ENCODE measurements around the gene TEX30. TPM values are rescaled to one million over a fixed set of nuclear protein-coding genes. Genes with fewer than 3 reads are reported as not detected.

The TEX30 gene
- total RNA-seq, 1 experiment from 2014 or later = 13.1 TPM

GRCh38 chr13:102816708-102817107 is 43.1 kb upstream of the TEX30 start:
- Mint-ChIP-seq H3K4me3 (no peak overlapping the region), H3K4me1 (peaks cover 0 to 3% of the 10 kb centered on the region in 2 experiments; a peak in 2 of 4 replicates), H3K27ac (no peak overlapping the region), H3K27me3 (ENCODE audit: low read depth) (no peaks in the 10 kb centered on the region), H3K36me3 (ENCODE audit: insufficient read depth in 1 of 3, low read depth in 3 of 3) (peaks cover 4 to 11% (median 6%) of the 10 kb centered on the region in 3 experiments; a peak in 4 of 7 replicates), H3K9me3 (peaks cover 3% of the 10 kb centered on the region in 2 experiments; a peak in 3 of 5 replicates)
- H3K79me1 ChIP-seq (ENCODE audit: insufficient read depth, low read depth, low read length, poor library complexity, severe bottlenecking) = no peaks in the 10 kb centered on the region
- no peak overlapping the region for H3K4me2 ChIP-seq (ENCODE audit: insufficient read depth, insufficient read length, low read length)
- H4K5ac ChIP-seq (ENCODE audit: insufficient read length, low read depth, low read length) = no peak overlapping the region
- H3K4ac ChIP-seq (ENCODE audit: low read depth, low read length) = no peak overlapping the region
- H3K27me3 ChIP-seq (ENCODE audit: insufficient read depth, low read length) = no peaks in the 10 kb centered on the region
- H2AK5ac ChIP-seq (ENCODE audit: insufficient read length, low read length) = no peak overlapping the region
- H3K23ac ChIP-seq (ENCODE audit: insufficient read length, low read depth, low read length) = no peak overlapping the region
- no peak overlapping the region for H3K27ac ChIP-seq (ENCODE audit: insufficient read length, low read depth, low read length)
- no peaks in the 10 kb centered on the region; the same call in 1 of the 2 replicates for H3K4me1 ChIP-seq (ENCODE audit: insufficient read depth, low read length)
- H3K79me2 ChIP-seq (ENCODE audit: insufficient read depth, low read length) = no peaks in the 10 kb centered on the region
- no peak overlapping the region for H2BK15ac ChIP-seq (ENCODE audit: low read depth, low read length)
- no peak overlapping the region for H4K8ac ChIP-seq (replicated peaks; ENCODE audit: insufficient read length, low read depth, low read length)
- no peak overlapping the region for H3K56ac ChIP-seq (ENCODE audit: insufficient read length, low read depth, low read length)
- H4K20me1 ChIP-seq (ENCODE audit: control insufficient read depth, insufficient read depth, insufficient read length) = no peaks in the 10 kb centered on the region
- TF ChIP-seq CTCF (conservative IDR thresholded peaks at IDR 0.05) = no peak
- H2AFZ ChIP-seq (ENCODE audit: low read length) = no peak overlapping the region
- no peak overlapping the region for H3K14ac ChIP-seq (ENCODE audit: insufficient read depth, low read length)
- H2BK5ac ChIP-seq (ENCODE audit: insufficient read length, low read length) = no peak overlapping the region
- H2BK120ac ChIP-seq (ENCODE audit: low read depth, low read length, poor library complexity, severe bottlenecking) = no peak overlapping the region
- no peaks in the 10 kb centered on the region for H3K23me2 ChIP-seq (ENCODE audit: insufficient read length, low read depth, low read length, poor library complexity, severe bottlenecking)
- H3K9ac ChIP-seq (ENCODE audit: extremely low read depth, insufficient read length, low read length) = no peak overlapping the region
- WGBS (ENCODE audit: extremely low coverage, insufficient read length, low lambda C conversion rate) = no CpG with 5 or more reads among the region's 4 CpGs
- H3K9me3 ChIP-seq (ENCODE audit: control insufficient read depth, low read depth, low read length) = no peaks in the 10 kb centered on the region
- no peak for DNase-seq
- H2BK20ac ChIP-seq (ENCODE audit: low read depth, low read length, poor library complexity, severe bottlenecking) = no peak overlapping the region
- H3T11ph ChIP-seq (ENCODE audit: low read length) = no peak overlapping the region
- no peak overlapping the region for H4K91ac ChIP-seq (ENCODE audit: insufficient read length, low read depth, low read length)
- H3K18ac ChIP-seq (ENCODE audit: insufficient read length, low read depth, low read length) = no peak overlapping the region
- no peak overlapping the region for H2BK12ac ChIP-seq (ENCODE audit: insufficient read length, low read depth, low read length)

Measured in H9 (cell line).